Osteoblast (primary cell): ENCODE results near the gene KRIT1. TPM values are rescaled to one million over a fixed set of nuclear protein-coding genes. Genes with fewer than 3 reads are reported as not detected.
A peak's percentile ranks its signal among the peaks of the same experiment; 100 is the strongest.

Source experiments
- DNase-seq: peaks from one replicate; pipeline ENCODE4 v3.0.0; 2011; ENCODE audit warnings: low spot score, mixed read lengths; ENCODE audit not compliant: insufficient read length; ENCODE audit errors: missing footprints
- H2AFZ ChIP-seq: 2 replicates; pipeline ENCODE4 v1.6.0; 2011; ENCODE audit warnings: mild to moderate bottlenecking, low read length
- H3K27ac ChIP-seq: 2 replicates; pipeline ENCODE4 v1.5.1; 2011; ENCODE audit warnings: mild to moderate bottlenecking, low read depth, low read length, moderate library complexity
- H3K27me3 ChIP-seq: 2 replicates; pipeline ENCODE4 v1.6.0; 2012; ENCODE audit warnings: mild to moderate bottlenecking, control low read depth, inconsistent platforms, low read length, moderate library complexity; ENCODE audit not compliant: insufficient read depth
- H3K36me3 ChIP-seq: 2 replicates; pipeline ENCODE4 v1.5.1; 2011; ENCODE audit warnings: mild to moderate bottlenecking, low read length, control low read depth, moderate library complexity; ENCODE audit not compliant: insufficient read depth
- H3K4me1 ChIP-seq: 2 replicates; pipeline ENCODE4 v1.5.1; 2011; ENCODE audit warnings: mild to moderate bottlenecking, low read length, control low read depth, moderate library complexity; ENCODE audit not compliant: insufficient read depth
- H3K4me2 ChIP-seq: 2 replicates; pipeline ENCODE4 v1.6.0; 2011; ENCODE audit warnings: mild to moderate bottlenecking, low read length; ENCODE audit not compliant: insufficient read depth
- H3K4me3 ChIP-seq: fragments of 200-600 bp; sonication (generic); 3 replicates; pipeline ENCODE4 v1.5.1; 2012; ENCODE audit warnings: mild to moderate bottlenecking, low read length, inconsistent platforms; ENCODE audit not compliant: insufficient read depth
- H3K79me2 ChIP-seq: 2 replicates; pipeline ENCODE4 v1.6.0; 2012; ENCODE audit warnings: mild to moderate bottlenecking, low read length, control low read depth, inconsistent platforms; ENCODE audit not compliant: insufficient read depth
- H3K9me3 ChIP-seq: 2 replicates; pipeline ENCODE4 v1.5.1; 2011; ENCODE audit warnings: low read depth, low read length, control low read depth
- H4K20me1 ChIP-seq: 2 replicates; pipeline ENCODE4 v1.6.0; 2012; ENCODE audit warnings: mild to moderate bottlenecking, low read length, control low read depth; ENCODE audit not compliant: insufficient read depth
- total RNA-seq: library from RNA; depleted of rRNA; stranded (reverse); fragments of >200 nt; gene quantifications from 2 replicates; pipeline ENCODE4 v1.2.3, GENCODE V29; 2012
- TF ChIP-seq, protein P1 (sequence below): IDR thresholded peaks from 2 replicates; pipeline ENCODE4 v1.5.1; 2011; ENCODE audit warnings: mild to moderate bottlenecking, low read depth, low read length, moderate library complexity; ENCODE audit errors: extremely low read depth

KRIT1 gene
- total RNA-seq, 1 donor: 47.8 TPM

DNA sequence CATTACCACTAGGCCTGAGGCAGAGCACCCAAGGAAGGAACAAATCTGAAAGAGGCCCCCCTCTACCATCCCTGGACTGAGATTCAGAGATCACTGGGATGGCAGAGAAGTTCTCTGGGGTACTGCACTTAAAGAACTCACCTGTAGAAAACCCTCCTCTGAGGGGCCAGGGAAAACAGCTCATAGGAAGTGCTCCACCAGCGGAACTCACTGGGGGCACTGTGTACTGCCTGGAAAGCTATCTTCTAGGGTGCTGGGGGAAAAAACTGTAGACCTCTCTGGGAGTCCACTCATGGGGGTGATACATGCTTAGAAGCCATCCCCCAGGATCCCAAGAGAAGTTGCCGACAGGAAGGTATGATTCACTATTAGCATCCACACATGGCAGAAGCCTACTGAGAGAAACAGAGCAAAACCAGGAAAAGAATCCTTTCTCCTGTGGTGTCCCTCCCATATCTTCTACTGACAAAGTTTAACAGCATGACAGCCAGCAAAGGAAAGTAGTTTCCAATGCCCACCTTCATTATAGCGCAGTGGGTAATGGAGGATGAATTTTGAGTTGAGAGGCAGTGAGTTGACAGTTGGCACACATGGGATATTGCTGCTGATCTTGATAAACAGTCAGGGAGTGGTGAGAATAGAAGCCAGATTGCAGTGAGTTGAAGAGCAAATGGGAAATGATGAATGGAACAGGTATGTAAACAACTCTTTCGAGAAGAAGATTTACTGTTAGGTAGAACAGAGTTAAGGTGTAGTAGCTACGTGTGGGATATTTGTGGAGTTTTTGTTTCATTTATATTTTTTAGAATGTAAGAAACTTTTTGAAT lies 20.9 kb upstream of the KRIT1 start:
- Histone ChIP-seq H3K36me3 (no peaks in the 10 kb centered on the region), H2AFZ (no peak overlapping the region), H3K4me3 (no peak overlapping the region), H3K4me1 (no peaks in the 10 kb centered on the region), H3K27me3 (no peaks in the 10 kb centered on the region), H3K9me3 (no peaks in the 10 kb centered on the region), H3K27ac (no peak overlapping the region), H4K20me1 (peaks cover 26% of the 10 kb centered on the region), H3K79me2 (peaks cover 90% of the 10 kb centered on the region), H3K4me2 (no peak overlapping the region)
- TF ChIP-seq, protein P1, sequence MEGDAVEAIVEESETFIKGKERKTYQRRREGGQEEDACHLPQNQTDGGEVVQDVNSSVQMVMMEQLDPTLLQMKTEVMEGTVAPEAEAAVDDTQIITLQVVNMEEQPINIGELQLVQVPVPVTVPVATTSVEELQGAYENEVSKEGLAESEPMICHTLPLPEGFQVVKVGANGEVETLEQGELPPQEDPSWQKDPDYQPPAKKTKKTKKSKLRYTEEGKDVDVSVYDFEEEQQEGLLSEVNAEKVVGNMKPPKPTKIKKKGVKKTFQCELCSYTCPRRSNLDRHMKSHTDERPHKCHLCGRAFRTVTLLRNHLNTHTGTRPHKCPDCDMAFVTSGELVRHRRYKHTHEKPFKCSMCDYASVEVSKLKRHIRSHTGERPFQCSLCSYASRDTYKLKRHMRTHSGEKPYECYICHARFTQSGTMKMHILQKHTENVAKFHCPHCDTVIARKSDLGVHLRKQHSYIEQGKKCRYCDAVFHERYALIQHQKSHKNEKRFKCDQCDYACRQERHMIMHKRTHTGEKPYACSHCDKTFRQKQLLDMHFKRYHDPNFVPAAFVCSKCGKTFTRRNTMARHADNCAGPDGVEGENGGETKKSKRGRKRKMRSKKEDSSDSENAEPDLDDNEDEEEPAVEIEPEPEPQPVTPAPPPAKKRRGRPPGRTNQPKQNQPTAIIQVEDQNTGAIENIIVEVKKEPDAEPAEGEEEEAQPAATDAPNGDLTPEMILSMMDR: no peak
- peak; percentile 58 for DNase-seq

DNA sequence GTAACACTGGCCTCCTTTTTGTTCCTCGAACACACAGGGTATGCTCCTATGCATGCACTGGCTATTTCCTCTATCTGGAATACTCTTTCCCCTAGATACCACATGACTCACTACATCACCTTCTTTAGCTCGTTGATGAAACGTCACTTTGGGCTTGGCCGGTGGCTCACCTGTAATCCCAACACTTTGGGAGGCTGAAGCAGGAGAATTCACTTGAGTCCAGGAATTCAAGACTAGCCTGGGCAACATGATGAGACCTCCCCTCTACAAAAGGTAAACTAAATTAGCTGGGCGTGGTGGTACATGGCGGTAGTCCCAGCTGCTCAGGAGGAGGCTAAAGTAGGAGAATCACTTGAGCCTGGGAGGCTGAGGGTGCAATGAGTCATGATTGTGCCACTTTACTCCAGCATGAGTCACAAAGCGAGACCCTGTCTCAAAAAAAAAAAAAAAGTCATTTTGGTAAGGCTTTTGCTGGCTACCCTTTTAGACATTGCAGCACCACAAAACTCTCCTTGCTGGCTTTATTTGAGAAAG lies 14.6 kb upstream of the KRIT1 start:
- no peak overlapping the region for H3K27ac ChIP-seq
- TF ChIP-seq, protein P1: no peak
- no peak overlapping the region for H3K4me3 ChIP-seq
- no peak overlapping the region for H2AFZ ChIP-seq
- H3K79me2 ChIP-seq: peaks cover 85% of the 10 kb centered on the region
- no peak overlapping the region for H3K4me2 ChIP-seq
- DNase-seq: no peak
- no peaks in the 10 kb centered on the region for H3K9me3 ChIP-seq
- H3K4me1 ChIP-seq: peaks cover 17% of the 10 kb centered on the region
- H4K20me1 ChIP-seq: peaks cover 22% of the 10 kb centered on the region
- peaks cover 5% of the 10 kb centered on the region for H3K36me3 ChIP-seq
- no peaks in the 10 kb centered on the region for H3K27me3 ChIP-seq

DNA sequence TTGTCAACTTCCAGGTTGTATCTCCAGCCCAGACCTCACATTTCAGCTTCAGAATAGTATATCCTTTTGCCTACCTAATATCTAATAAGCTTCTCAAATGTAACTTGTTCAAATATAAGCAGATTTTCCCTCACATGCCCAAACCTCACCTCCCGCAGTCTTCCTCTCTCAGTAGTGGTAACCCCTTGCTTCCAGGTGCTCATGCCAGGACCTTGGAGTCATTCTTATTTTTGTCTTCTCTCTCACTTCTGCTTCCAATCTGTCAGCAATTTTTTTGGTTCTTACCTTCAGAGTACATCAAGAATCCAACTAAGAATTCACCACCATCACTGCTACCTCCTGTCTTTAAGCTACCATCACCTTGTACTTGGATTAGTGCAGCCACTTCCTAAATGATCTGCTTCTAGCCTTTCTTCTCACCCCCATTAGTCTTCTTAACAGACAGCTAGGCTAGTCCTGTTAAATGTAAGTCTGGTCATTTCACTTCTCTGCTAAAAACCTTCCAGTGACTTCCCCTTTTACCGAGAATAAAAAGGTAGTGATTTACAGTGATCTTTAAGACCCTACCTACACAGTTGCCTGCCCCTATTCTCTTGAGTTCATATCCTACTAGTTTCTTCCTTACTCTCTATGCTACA lies 14.0 kb upstream of the KRIT1 start:
- peaks cover 22% of the 10 kb centered on the region for H4K20me1 ChIP-seq
- H3K4me2 ChIP-seq: no peak overlapping the region
- H3K79me2 ChIP-seq: peaks cover 79% of the 10 kb centered on the region

More for the DNA sequence above, 14.0 kb upstream of the KRIT1 start:
- H2AFZ ChIP-seq: no peak overlapping the region
- TF ChIP-seq, protein P1: no peak
- H3K4me3 ChIP-seq: no peak overlapping the region
- H3K27ac ChIP-seq: no peak overlapping the region
- no peaks in the 10 kb centered on the region for H3K27me3 ChIP-seq
- peaks cover 21% of the 10 kb centered on the region for H3K4me1 ChIP-seq
- DNase-seq: no peak
- peaks cover 5% of the 10 kb centered on the region for H3K36me3 ChIP-seq
- no peaks in the 10 kb centered on the region for H3K9me3 ChIP-seq
